Choroid plexus epithelial cell (primary cell): ENCODE results near the gene CBLIF.
"Not testable (repeated sequence)": the region's sequence is repeated elsewhere in the genome, so short reads cannot be mapped to it uniquely, and the experiment has no call there.

Source experiments
- DNase-seq: peaks from one replicate; pipeline ENCODE4 v3.0.0-alpha.2; 2010; ENCODE audit warnings: low read depth
- H3K4me3 ChIP-seq: 2 replicates; pipeline ENCODE4 v1.5.1; 2011; ENCODE audit warnings: low read depth, mild to moderate bottlenecking, control low read depth, low read length, moderate library complexity
- CTCF ChIP-seq: conservative IDR thresholded peaks from 2 replicates; pipeline ENCODE4 v1.5.1; 2011; ENCODE audit warnings: low read depth, mild to moderate bottlenecking, control low read depth, inconsistent platforms, low read length, moderate library complexity

Gene CBLIF

GRCh38 chr11:59822989-59823566 lies 22.2 kb downstream of the CBLIF start:
- peak; percentile 76 for DNase-seq
- peak; percentile 74 for TF ChIP-seq CTCF
- H3K4me3 ChIP-seq = no peak overlapping the region

DNA sequence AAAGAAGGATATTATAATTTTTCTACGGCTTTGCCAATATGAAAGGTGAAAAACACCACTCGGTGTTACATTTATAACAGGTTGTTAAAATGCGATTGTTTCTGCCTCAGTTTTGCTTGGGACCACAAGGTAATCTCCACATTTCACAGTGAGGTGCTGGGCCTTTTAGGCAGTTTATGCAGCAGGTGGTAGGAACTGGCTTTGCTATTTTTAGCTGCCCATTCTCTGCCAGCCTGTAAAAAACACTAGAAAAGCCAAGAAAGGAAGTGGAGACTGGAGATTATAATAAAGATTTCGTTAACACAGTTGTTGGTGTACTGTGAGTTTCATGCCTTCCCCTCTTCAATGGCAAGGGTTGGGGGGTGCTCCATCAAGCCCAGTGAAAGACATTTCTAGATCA lies 26.7 kb downstream of the CBLIF start:
- H3K4me3 ChIP-seq = no peak overlapping the region
- no peak for TF ChIP-seq CTCF
- DNase-seq = no peak

- DNase-seq, H3K4me3 ChIP-seq: not testable (repeated sequence)
Observed at GRCh38 chr11:59816434-59816833, 28.9 kb downstream of the CBLIF start.

GRCh38 chr11:59815754-59816153 lies 29.5 kb downstream of the CBLIF start:
- no peak for TF ChIP-seq CTCF
- no peak for DNase-seq
- no peak overlapping the region for H3K4me3 ChIP-seq

DNA sequence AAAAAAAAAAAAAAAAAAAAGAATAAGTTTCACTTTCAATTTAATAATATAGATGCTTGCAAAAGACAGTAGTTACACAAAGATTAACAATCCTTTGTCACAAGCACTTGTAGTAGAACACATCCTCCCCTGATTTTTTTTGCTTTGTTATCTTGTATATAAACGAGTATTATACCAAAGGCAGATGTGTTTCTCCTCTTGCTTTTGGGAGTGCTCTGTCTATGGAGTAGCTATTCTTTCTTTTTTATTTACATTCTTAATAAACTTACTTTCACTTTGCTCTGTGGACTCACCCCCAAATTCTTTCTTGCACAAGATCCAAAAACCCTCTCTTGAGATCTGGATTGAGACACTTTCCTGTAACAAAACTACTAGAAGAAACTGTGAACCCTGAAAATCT lies 31.3 kb downstream of the CBLIF start:
- TF ChIP-seq CTCF = no peak
- DNase-seq = no peak
- no peak overlapping the region for H3K4me3 ChIP-seq

DNA sequence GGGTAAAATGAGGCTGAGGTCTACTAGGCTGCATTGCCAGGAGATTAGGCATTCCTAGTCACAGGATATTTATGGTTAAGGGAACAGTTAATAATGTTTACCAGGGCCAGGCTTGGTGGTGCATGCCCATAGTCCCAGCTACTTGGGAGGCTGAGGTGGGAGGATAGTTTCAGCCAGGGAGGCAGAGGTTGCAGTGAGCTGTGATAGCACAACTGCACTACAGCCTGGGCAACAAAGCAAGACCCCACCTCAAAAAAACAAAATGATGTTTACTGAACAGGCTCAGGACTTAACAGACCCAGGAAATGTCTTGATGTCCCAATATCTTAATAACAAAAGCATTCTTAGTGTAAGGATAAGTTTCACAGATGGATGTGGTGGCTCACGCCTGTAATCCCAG lies 31.9 kb downstream of the CBLIF start:
- H3K4me3 ChIP-seq = no peak overlapping the region
- TF ChIP-seq CTCF = no peak
- DNase-seq = no peak

- no peak for TF ChIP-seq CTCF
Observed at GRCh38 chr11:59812220-59812619, 33.1 kb downstream of the CBLIF start.

GRCh38 chr11:59810911-59811259 lies 34.4 kb downstream of the CBLIF start:
- H3K4me3 ChIP-seq = peak overlapping the region; percentile 99
- DNase-seq = no peak
- no peak for TF ChIP-seq CTCF

More at GRCh38 chr11:59812220-59812619, 33.1 kb downstream of the CBLIF start:
- H3K4me3 ChIP-seq = no peak overlapping the region
- no peak for DNase-seq
